Fibroblast of mammary gland (primary cell): ENCODE measurements around the gene LSM4.

Experiments used
- DNase-seq: peaks from one replicate; pipeline ENCODE4 v3.0.0-alpha.2; 2010; ENCODE audit warnings: low read depth
- H3K4me3 ChIP-seq: 2 replicates; pipeline ENCODE4 v1.5.1; 2011; ENCODE audit warnings: low read depth, mild to moderate bottlenecking, low read length, moderate library complexity; ENCODE audit not compliant: control insufficient read depth
- CTCF ChIP-seq: conservative IDR thresholded peaks from 2 replicates; pipeline ENCODE4 v1.5.1; 2011; ENCODE audit warnings: low read depth, low read length, inconsistent platforms; ENCODE audit not compliant: control insufficient read depth, insufficient read depth

Gene LSM4

GRCh38 chr19:18311502-18312091 lies 11.3 kb downstream of the LSM4 start:
- no peak overlapping the region for H3K4me3 ChIP-seq
- no peak for TF ChIP-seq CTCF
- DNase-seq = no peak

- no peak for DNase-seq
- TF ChIP-seq CTCF = no peak
- H3K4me3 ChIP-seq = no peak overlapping the region
These were observed 11.9 kb downstream of the LSM4 start for GRCh38 chr19:18310966-18311365.

- no peak overlapping the region for H3K4me3 ChIP-seq
- TF ChIP-seq CTCF = no peak
- DNase-seq = no peak
These were observed 12.6 kb downstream of the LSM4 start for GRCh38 chr19:18310118-18310909.

- DNase-seq = no peak
- no peak for TF ChIP-seq CTCF
- H3K4me3 ChIP-seq = no peak overlapping the region
These were observed 13.3 kb downstream of the LSM4 start for GRCh38 chr19:18309525-18310064.

GRCh38 chr19:18308948-18309325 lies 13.9 kb downstream of the LSM4 start:
- no peak for TF ChIP-seq CTCF
- DNase-seq = no peak
- H3K4me3 ChIP-seq = no peak overlapping the region

GRCh38 chr19:18308051-18308947 lies 14.6 kb downstream of the LSM4 start:
- TF ChIP-seq CTCF = no peak
- no peak for DNase-seq
- H3K4me3 ChIP-seq = no peak overlapping the region
